Stomach (tissue), 9 donors: ENCODE results near the gene KCNQ1. TPM values are rescaled to one million over a fixed set of nuclear protein-coding genes. Genes with fewer than 3 reads are reported as not detected.

Experiments
- DNase-seq, 2 donors: peaks; one replicate each; pipeline versions ENCODE4 v3.0.0 to v3.0.0-alpha.2; 2013 to 2019
- H3K27ac ChIP-seq, 5 donors: fragments of 200-600 bp in 4 of 5; sonication (generic) in 4 of 5; one replicate each; pipeline ENCODE4 v1.5.1; 2013 to 2019; ENCODE audit warnings: mild to moderate bottlenecking in 1 of 5, moderate library complexity in 1 of 5
- H3K27me3 ChIP-seq, 3 donors: fragments of 200-600 bp; sonication (generic); one replicate each; pipeline ENCODE4 v1.5.1; 2017 to 2019; ENCODE audit warnings: mixed run types in 1 of 3
- H3K36me3 ChIP-seq, 4 donors: fragments of 200-600 bp; sonication (generic); 1 replicate in 3 of 4; 2 replicates in 1 of 4; pipeline ENCODE4 v1.5.1; 2016 to 2019
- H3K4me1 ChIP-seq, 4 donors: fragments of 200-600 bp; sonication (generic); one replicate each; pipeline ENCODE4 v1.5.1; 2016 to 2019
- H3K4me3 ChIP-seq, 4 donors: fragments of 200-600 bp; sonication (generic) in 3 of 4; one replicate each; pipeline ENCODE4 v1.5.1; 2016 to 2019; ENCODE audit warnings: mild to moderate bottlenecking in 1 of 4
- H3K9me3 ChIP-seq, 4 donors: fragments of 200-600 bp; sonication (generic); one replicate each; pipeline ENCODE4 v1.5.1; 2016 to 2019
- CTCF ChIP-seq, 7 experiments: fragments of 450-650 bp in 4 of 7; fragments of 200-600 bp in 3 of 7; sonication (generic) in 3 of 7; IDR thresholded peaks; one replicate each; pipeline ENCODE4 v1.5.1; 2016 to 2019; ENCODE audit warnings: antibody characterized with exemption in 7 of 7, control low read depth in 2 of 7, mild to moderate bottlenecking in 1 of 7
- EP300 ChIP-seq: sonication (generic); formaldehyde crosslinking; IDR thresholded peaks from one replicate; pipeline ENCODE4 v1.6.1; 2017; ENCODE audit warnings: antibody characterized with exemption
- POLR2A ChIP-seq, 4 donors: fragments of 450-650 bp; IDR thresholded peaks; one replicate each; pipeline ENCODE4 v1.6.1; 2016; ENCODE audit warnings: antibody characterized with exemption in 4 of 4, control low read depth in 2 of 4, mild to moderate bottlenecking in 1 of 4, moderate library complexity in 1 of 4
- POLR2AphosphoS5 ChIP-seq, 3 donors: sonication (generic); formaldehyde crosslinking; IDR thresholded peaks; one replicate each; pipeline ENCODE4 v1.6.1; 2016; ENCODE audit warnings: antibody characterized with exemption in 3 of 3
- WGBS, 5 donors: extraction: QIAGEN DNeasy Blood & Tissue Kit in 3 of 5; methylation state at CpG; one replicate each; pipeline versions ENCODE4 v1.1.5 to v1.1.7; 2013 to 2018; 5-methylcytosine and 5-hydroxymethylcytosine counted together
- intact Hi-C: fragments of 100-400 bp; cut with DNase I; formaldehyde crosslinking; loops from one replicate; pipeline ENCODE4 v1.15.1; 2023; ENCODE audit warnings: low total_unique reads
- polyA plus RNA-seq, 3 donors: library from polyadenylated mRNA; stranded (reverse); fragments of 200-250 nt; gene quantifications; one replicate each; pipeline ENCODE4 v1.2.3, GENCODE V29; 2013
- total RNA-seq, 5 donors: library from RNA; depleted of rRNA; stranded (reverse); fragments of >200 nt; gene quantifications; one replicate each; pipeline versions ENCODE4 v1.1.0 to v1.2.3, GENCODE V29; 2014 to 2016
- donor health status: healthy with polysubstance abuse.
- donor health status: Bipolar disorder and iron deficiency.
- donor health status: healthy.

Gene KCNQ1
- total and polyA plus RNA-seq, 8 donors: 12.1 to 155 (median 49.0) TPM

GRCh38 chr11:2704896-2705606 lies 260.2 kb downstream of the KCNQ1 start:
- Histone ChIP-seq H3K4me1 (peaks cover 0 to 49% (median 27%) of the 10 kb centered on the region in 4 donors), H3K4me3 (no peak overlapping the region), H3K27ac (no peak overlapping the region), H3K27me3 (no peaks in the 10 kb centered on the region), H3K9me3 (no peaks in the 10 kb centered on the region), H3K36me3 (no peaks in the 10 kb centered on the region)
- intact Hi-C loops: loop anchor here (10.0 kb wide), 1 partner anchor 170 kb away; no protein-coding TSS in a partner anchor
- no peak for TF ChIP-seq EP300
- TF ChIP-seq CTCF (IDR thresholded peaks at IDR 0.05): no peak
- TF ChIP-seq POLR2A (IDR thresholded peaks at IDR 0.05): no peak
- TF ChIP-seq POLR2AphosphoS5 (IDR thresholded peaks at IDR 0.05): no peak
- 82 to 90% (median 85%) methylated on average over 12 to 14 of the region's 14 CpGs for WGBS, 5 donors
- no peak for DNase-seq

GRCh38 chr11:2706321-2706720 lies 261.5 kb downstream of the KCNQ1 start:
- 92 to 100% (median 100%) methylated on average over 1 of the region's 1 CpG for WGBS, 5 donors
- no peak for DNase-seq
- intact Hi-C loops: loop anchor here (10.0 kb wide), 1 partner anchor 168 kb away; no protein-coding TSS in a partner anchor
- no peaks in the 10 kb centered on the region for H3K9me3 ChIP-seq
- H3K4me1 ChIP-seq: peaks cover 0 to 38% (median 18%) of the 10 kb centered on the region in 4 donors
- H3K36me3 ChIP-seq: no peaks in the 10 kb centered on the region
- no peak overlapping the region for H3K27ac ChIP-seq
- TF ChIP-seq EP300: no peak
- no peak for TF ChIP-seq POLR2AphosphoS5 (IDR thresholded peaks at IDR 0.05)
- no peak for TF ChIP-seq CTCF (IDR thresholded peaks at IDR 0.05)
- H3K4me3 ChIP-seq: no peak overlapping the region
- H3K27me3 ChIP-seq: no peaks in the 10 kb centered on the region

- WGBS, 5 donors: 71 to 98% (median 91%) methylated on average over 2 to 7 of the region's 7 CpGs
- no peak for DNase-seq
- Histone ChIP-seq H3K9me3 (no peaks in the 10 kb centered on the region), H3K27me3 (no peaks in the 10 kb centered on the region), H3K27ac (peak overlapping the region in 2 of 5 donors; percentile 69 to 84), H3K4me3 (no peak overlapping the region), H3K36me3 (no peaks in the 10 kb centered on the region), H3K4me1 (peaks cover 0 to 31% (median 18%) of the 10 kb centered on the region in 4 donors)
- TF ChIP-seq CTCF (IDR thresholded peaks at IDR 0.05): no peak
- no peak for TF ChIP-seq POLR2AphosphoS5 (IDR thresholded peaks at IDR 0.05)
- no peak for TF ChIP-seq EP300
- TF ChIP-seq POLR2A (IDR thresholded peaks at IDR 0.05): no peak
- intact Hi-C loops: loop anchor here (10.0 kb wide), 1 partner anchor 167 kb away; no protein-coding TSS in a partner anchor
Measured at GRCh38 chr11:2707736-2708135, 262.9 kb downstream of the KCNQ1 start.

- Histone ChIP-seq H3K27ac (peak overlapping the region in 4 of 5 donors; percentile 41 to 84 (median 68)), H3K36me3 (no peaks in the 10 kb centered on the region), H3K9me3 (no peaks in the 10 kb centered on the region), H3K4me1 (peaks cover 0 to 27% (median 16%) of the 10 kb centered on the region in 4 donors), H3K27me3 (no peaks in the 10 kb centered on the region), H3K4me3 (peak overlapping the region in 2 of 4 donors; percentile 2 to 26)
- whole genome bisulfite sequencing, 5 donors: 35 to 71% (median 67%) methylated on average over 9 to 11 of the region's 11 CpGs
- intact Hi-C loops: loop anchor here (10.0 kb wide), 1 partner anchor 167 kb away; no protein-coding TSS in a partner anchor
- TF ChIP-seq POLR2AphosphoS5 (IDR thresholded peaks at IDR 0.05) (peak in 1 of 3 donors; percentile 58), CTCF (IDR thresholded peaks at IDR 0.05) (no peak)
- DNase-seq: peak in 1 of 2 donors; percentile 75
Measured at GRCh38 chr11:2708151-2708581, 263.4 kb downstream of the KCNQ1 start.
